GM12864 (cell line): ENCODE results near the gene EPB41L1.

Experiments
- DNase-seq: peaks from one replicate; pipeline ENCODE4 v3.0.0-alpha.2; 2011; ENCODE audit warnings: low read depth
- H3K4me3 ChIP-seq: 2 replicates; pipeline ENCODE4 v1.5.1; 2011; ENCODE audit warnings: mild to moderate bottlenecking, low read depth, low read length, control low read depth
- TF ChIP-seq, protein P1 (sequence below): IDR thresholded peaks from 2 replicates; pipeline ENCODE4 v1.5.1; 2011; ENCODE audit warnings: low read depth, mild to moderate bottlenecking, moderate library complexity, low read length, control low read depth, inconsistent platforms; ENCODE audit errors: missing control alignments

The EPB41L1 gene

DNA sequence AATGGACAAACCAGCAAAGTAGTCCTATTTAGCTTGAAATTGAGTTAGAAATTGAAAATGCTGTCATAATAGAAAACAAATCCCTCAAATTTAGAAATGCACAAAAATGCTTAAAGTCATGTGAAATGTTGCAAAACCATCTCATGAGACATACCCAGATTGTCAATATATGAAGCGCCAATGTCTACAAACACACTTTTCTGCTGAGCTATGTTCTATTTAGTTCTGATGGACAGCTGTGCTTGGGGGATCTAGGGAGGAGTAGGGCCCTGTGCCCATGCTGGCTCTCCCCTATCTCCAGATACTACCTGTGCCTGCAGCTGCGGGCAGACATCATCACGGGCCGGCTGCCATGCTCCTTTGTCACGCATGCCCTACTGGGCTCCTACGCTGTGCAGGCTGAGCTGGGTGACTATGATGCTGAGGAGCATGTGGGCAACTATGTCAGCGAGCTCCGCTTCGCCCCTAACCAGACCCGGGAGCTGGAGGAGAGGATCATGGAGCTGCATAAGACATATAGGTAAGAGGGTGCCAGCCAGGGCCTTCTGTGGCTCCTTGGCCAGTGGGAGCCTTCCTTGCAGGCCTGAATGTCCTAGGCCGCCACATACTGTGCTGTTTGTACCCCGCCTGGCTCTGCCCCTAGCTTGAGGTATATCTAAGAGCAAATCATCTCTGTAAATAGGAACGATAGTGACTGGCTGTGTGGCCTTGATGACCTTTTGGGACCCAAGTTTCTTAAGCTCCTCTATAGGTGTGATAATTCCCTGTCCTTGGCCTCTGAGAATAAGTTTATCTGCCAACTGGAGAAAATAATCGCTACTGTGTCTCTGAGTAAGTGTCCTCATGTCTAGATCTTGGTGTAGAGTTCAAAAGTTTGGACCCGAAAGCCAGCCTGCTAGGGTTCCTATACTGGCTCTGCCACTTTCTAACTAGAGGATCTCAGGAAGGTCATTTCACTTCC is 30.6 kb downstream of the EPB41L1 start:
- TF ChIP-seq, protein P1, sequence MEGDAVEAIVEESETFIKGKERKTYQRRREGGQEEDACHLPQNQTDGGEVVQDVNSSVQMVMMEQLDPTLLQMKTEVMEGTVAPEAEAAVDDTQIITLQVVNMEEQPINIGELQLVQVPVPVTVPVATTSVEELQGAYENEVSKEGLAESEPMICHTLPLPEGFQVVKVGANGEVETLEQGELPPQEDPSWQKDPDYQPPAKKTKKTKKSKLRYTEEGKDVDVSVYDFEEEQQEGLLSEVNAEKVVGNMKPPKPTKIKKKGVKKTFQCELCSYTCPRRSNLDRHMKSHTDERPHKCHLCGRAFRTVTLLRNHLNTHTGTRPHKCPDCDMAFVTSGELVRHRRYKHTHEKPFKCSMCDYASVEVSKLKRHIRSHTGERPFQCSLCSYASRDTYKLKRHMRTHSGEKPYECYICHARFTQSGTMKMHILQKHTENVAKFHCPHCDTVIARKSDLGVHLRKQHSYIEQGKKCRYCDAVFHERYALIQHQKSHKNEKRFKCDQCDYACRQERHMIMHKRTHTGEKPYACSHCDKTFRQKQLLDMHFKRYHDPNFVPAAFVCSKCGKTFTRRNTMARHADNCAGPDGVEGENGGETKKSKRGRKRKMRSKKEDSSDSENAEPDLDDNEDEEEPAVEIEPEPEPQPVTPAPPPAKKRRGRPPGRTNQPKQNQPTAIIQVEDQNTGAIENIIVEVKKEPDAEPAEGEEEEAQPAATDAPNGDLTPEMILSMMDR, result no peak
- DNase-seq, result no peak
- no peak overlapping the region for H3K4me3 ChIP-seq

- DNase-seq, result no peak
- TF ChIP-seq, protein P1, result no peak
- H3K4me3 ChIP-seq, result no peak overlapping the region
These were observed 39.6 kb downstream of the EPB41L1 start for GRCh38 chr20:36193977-36194712.

DNA sequence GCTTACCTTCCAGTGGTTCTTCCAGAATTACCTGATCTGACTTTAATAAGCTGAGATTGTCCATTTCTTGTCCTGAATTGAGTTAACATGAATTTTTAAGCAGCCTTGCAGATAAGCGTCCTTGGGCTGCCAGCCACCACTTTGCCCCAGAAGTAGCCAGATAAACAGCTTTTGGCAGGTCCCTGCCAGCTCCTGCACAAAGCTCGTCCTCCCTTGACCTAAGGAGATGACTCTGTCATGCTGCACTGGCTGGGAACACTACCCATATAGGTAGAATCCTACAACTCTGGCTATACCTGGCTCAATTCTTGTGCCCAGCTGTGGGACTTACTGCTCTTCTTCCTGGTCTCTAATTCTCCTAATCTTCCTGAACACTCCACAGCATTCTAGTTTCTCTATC is 42.1 kb downstream of the EPB41L1 start:
- DNase-seq, result no peak
- TF ChIP-seq, protein P1, result no peak
- H3K4me3 ChIP-seq, result no peak overlapping the region

DNA sequence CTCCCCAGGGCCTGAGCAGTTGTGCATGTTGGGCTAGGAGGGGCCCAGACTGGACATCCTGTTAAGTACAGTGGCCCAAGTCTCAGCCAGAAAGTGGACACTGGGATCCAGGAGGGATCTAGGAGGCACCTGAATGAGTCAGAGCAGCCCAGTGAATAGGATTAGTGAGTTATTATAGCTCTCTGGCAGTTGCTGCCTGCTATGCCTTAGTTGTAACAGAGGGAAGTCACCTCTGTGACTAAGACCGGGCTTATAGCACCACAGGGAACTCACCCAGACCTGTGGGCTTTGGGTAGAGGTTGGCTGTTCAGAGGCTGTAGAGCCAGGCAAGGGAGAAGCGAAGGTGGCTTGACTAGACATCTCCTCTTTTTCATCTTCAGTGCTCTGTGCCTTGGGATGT is 42.7 kb downstream of the EPB41L1 start:
- TF ChIP-seq, protein P1, result no peak
- no peak overlapping the region for H3K4me3 ChIP-seq
- DNase-seq, result no peak

- peak; percentile 31 for DNase-seq
- TF ChIP-seq, protein P1, result peak; percentile 96
- H3K4me3 ChIP-seq, result no peak overlapping the region
These were observed 45.1 kb downstream of the EPB41L1 start for GRCh38 chr20:36199345-36200257.

DNA sequence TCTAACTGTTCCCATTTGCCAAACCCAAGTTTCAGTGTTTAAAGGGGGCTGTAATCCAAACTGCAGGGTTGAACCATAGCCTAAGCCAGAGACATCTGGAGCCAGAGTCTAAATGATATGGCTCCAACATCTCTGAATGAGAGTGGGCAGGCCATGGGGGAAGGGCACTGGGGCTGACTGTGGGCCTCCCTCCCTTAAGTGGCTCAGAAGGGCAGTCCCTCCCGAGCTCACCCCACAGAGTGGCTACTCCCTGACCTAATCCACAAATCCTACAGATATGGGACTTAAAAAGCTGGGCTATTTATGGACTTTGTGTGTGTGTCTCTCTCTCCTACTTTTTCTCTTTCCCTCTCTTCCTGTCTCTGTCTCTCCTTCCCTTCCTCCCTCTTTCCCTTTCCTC is 45.9 kb downstream of the EPB41L1 start:
- TF ChIP-seq, protein P1, result no peak
- no peak for DNase-seq
- H3K4me3 ChIP-seq, result no peak overlapping the region
